H9 (cell line): Measurements from ENCODE around the gene ANKRD62. TPM values are rescaled to one million over a fixed set of nuclear protein-coding genes. Genes with fewer than 3 reads are reported as not detected.
"Not testable (repeated sequence)": the region's sequence is repeated elsewhere in the genome, so short reads cannot be mapped to it uniquely, and the experiment has no call there.

Experiments
- DNase-seq: peaks from one replicate; pipeline ENCODE4 v3.0.0-alpha.2; 2017
- H2AFZ ChIP-seq: one replicate; pipeline ENCODE4 v1.6.1; 2013; ENCODE audit warnings: mild to moderate bottlenecking, low read length, control low read depth, moderate library complexity
- H2AK5ac ChIP-seq: 2 replicates; pipeline ENCODE4 v1.6.1; 2013; ENCODE audit warnings: low read length, control low read depth, mixed read lengths; ENCODE audit not compliant: insufficient read length
- H2BK120ac ChIP-seq: one replicate; pipeline ENCODE4 v1.6.1; 2013; ENCODE audit warnings: low read depth, mild to moderate bottlenecking, low read length, control low read depth, inconsistent platforms; ENCODE audit not compliant: poor library complexity, severe bottlenecking
- H2BK12ac ChIP-seq: 2 replicates; pipeline ENCODE4 v1.6.1; 2013; ENCODE audit warnings: low read length, control low read depth, mixed read lengths, low read depth; ENCODE audit not compliant: insufficient read length
- H2BK15ac ChIP-seq: 2 replicates; pipeline ENCODE4 v1.6.1; 2013; ENCODE audit warnings: low read depth, low read length, control low read depth
- H2BK20ac ChIP-seq: one replicate; pipeline ENCODE4 v1.6.1; 2013; ENCODE audit warnings: low read depth, mild to moderate bottlenecking, low read length, control low read depth, inconsistent platforms; ENCODE audit not compliant: poor library complexity, severe bottlenecking
- H2BK5ac ChIP-seq: 2 replicates; pipeline ENCODE4 v1.6.1; 2013; ENCODE audit warnings: low read length, control low read depth, mixed read lengths; ENCODE audit not compliant: insufficient read length
- H3K14ac ChIP-seq: 2 replicates; pipeline ENCODE4 v1.6.1; 2013; ENCODE audit warnings: low read length, control low read depth; ENCODE audit not compliant: insufficient read depth
- H3K18ac ChIP-seq: 2 replicates; pipeline ENCODE4 v1.6.1; 2013; ENCODE audit warnings: low read depth, mild to moderate bottlenecking, mixed read lengths, low read length, control low read depth; ENCODE audit not compliant: insufficient read length
- H3K23ac ChIP-seq: 2 replicates; pipeline ENCODE4 v1.6.1; 2013; ENCODE audit warnings: low read length, control low read depth, mixed read lengths, low read depth; ENCODE audit not compliant: insufficient read length
- H3K23me2 ChIP-seq: 2 replicates; pipeline ENCODE4 v1.6.1; 2013; ENCODE audit warnings: low read depth, mild to moderate bottlenecking, mixed read lengths, low read length, control low read depth; ENCODE audit not compliant: insufficient read length, poor library complexity, severe bottlenecking
- H3K27ac ChIP-seq: 2 replicates; pipeline ENCODE4 v1.5.1; 2013; ENCODE audit warnings: low read length, control low read depth, mixed read lengths, low read depth; ENCODE audit not compliant: insufficient read length
- H3K27me3 ChIP-seq: 2 replicates; pipeline ENCODE4 v1.6.1; 2013; ENCODE audit warnings: low read length, control low read depth, inconsistent platforms; ENCODE audit not compliant: insufficient read depth
- H3K4ac ChIP-seq: 2 replicates; pipeline ENCODE4 v1.6.1; 2013; ENCODE audit warnings: low read depth, mild to moderate bottlenecking, control low read depth, inconsistent platforms, low read length, moderate library complexity
- H3K4me1 ChIP-seq: 2 replicates; pipeline ENCODE4 v1.6.1; 2013; ENCODE audit warnings: low read length, control low read depth, inconsistent platforms; ENCODE audit not compliant: insufficient read depth
- H3K4me2 ChIP-seq: 2 replicates; pipeline ENCODE4 v1.6.1; 2013; ENCODE audit warnings: low read length, control low read depth, mixed read lengths; ENCODE audit not compliant: insufficient read length, insufficient read depth
- H3K56ac ChIP-seq: 2 replicates; pipeline ENCODE4 v1.6.1; 2013; ENCODE audit warnings: low read depth, mild to moderate bottlenecking, mixed read lengths, low read length, control low read depth; ENCODE audit not compliant: insufficient read length
- H3K79me1 ChIP-seq: 2 replicates; pipeline ENCODE4 v1.6.1; 2013; ENCODE audit warnings: low read depth, mild to moderate bottlenecking, moderate library complexity, low read length, control low read depth, inconsistent platforms; ENCODE audit not compliant: insufficient read depth, poor library complexity, severe bottlenecking
- H3K79me2 ChIP-seq: 2 replicates; pipeline ENCODE4 v1.6.1; 2013; ENCODE audit warnings: low read length, control low read depth, inconsistent platforms; ENCODE audit not compliant: insufficient read depth
- H3K9ac ChIP-seq: 2 replicates; pipeline ENCODE4 v1.6.1; 2013; ENCODE audit warnings: low read length, control low read depth, mixed read lengths; ENCODE audit not compliant: insufficient read length; ENCODE audit errors: extremely low read depth
- H3K9me3 ChIP-seq: one replicate; pipeline ENCODE4 v1.6.1; 2013; ENCODE audit warnings: low read depth, low read length, inconsistent platforms; ENCODE audit not compliant: control insufficient read depth
- H3T11ph ChIP-seq: one replicate; pipeline ENCODE4 v1.6.1; 2013; ENCODE audit warnings: mild to moderate bottlenecking, low read length, control low read depth, inconsistent platforms
- H4K20me1 ChIP-seq: one replicate; pipeline ENCODE4 v1.6.1; 2013; ENCODE audit not compliant: control insufficient read depth, insufficient read length, insufficient read depth
- H4K5ac ChIP-seq: 2 replicates; pipeline ENCODE4 v1.6.1; 2013; ENCODE audit warnings: low read depth, mild to moderate bottlenecking, mixed read lengths, low read length, control low read depth; ENCODE audit not compliant: insufficient read length
- H4K8ac ChIP-seq: replicated peaks from 2 replicates; pipeline ENCODE4 v1.6.1; 2013; ENCODE audit warnings: low read length, control low read depth, mixed read lengths, low read depth; ENCODE audit not compliant: insufficient read length
- H4K91ac ChIP-seq: 2 replicates; pipeline ENCODE4 v1.6.1; 2013; ENCODE audit warnings: low read depth, mild to moderate bottlenecking, moderate library complexity, mixed read lengths, low read length, control low read depth; ENCODE audit not compliant: insufficient read length
- H3K27ac Mint-ChIP-seq, 3 experiments: 2 replicates in 2 of 3; 3 replicates in 1 of 3; pipeline ENCODE4 v1.8.0; 2020 to 2021; ENCODE audit warnings: mixed read lengths in 3 of 3, mild to moderate bottlenecking in 1 of 3, moderate library complexity in 1 of 3
- H3K27me3 Mint-ChIP-seq: 2 replicates; pipeline ENCODE4 v1.8.0; 2021; ENCODE audit warnings: low read depth, mild to moderate bottlenecking, moderate library complexity, mixed read lengths
- H3K36me3 Mint-ChIP-seq, 3 experiments: 2 replicates in 2 of 3; 3 replicates in 1 of 3; pipeline ENCODE4 v1.8.0; 2020 to 2021; ENCODE audit warnings: low read depth in 3 of 3, mixed read lengths in 3 of 3; ENCODE audit not compliant: insufficient read depth in 1 of 3
- H3K4me1 Mint-ChIP-seq, 2 experiments: 2 replicates each; pipeline ENCODE4 v1.8.0; 2020; ENCODE audit warnings: mixed read lengths in 2 of 2
- H3K4me3 Mint-ChIP-seq, 2 experiments: 2 replicates in 1 of 2; 3 replicates in 1 of 2; pipeline ENCODE4 v1.8.0; 2020 to 2021; ENCODE audit warnings: mild to moderate bottlenecking in 2 of 2, mixed read lengths in 2 of 2, moderate library complexity in 1 of 2
- H3K9me3 Mint-ChIP-seq, 2 experiments: 2 replicates in 1 of 2; 3 replicates in 1 of 2; pipeline ENCODE4 v1.8.0; 2020; ENCODE audit warnings: mild to moderate bottlenecking in 2 of 2, mixed read lengths in 2 of 2, moderate library complexity in 1 of 2
- WGBS: extraction: QIAGEN DNeasy Blood & Tissue Kit; methylation state at CpG from one replicate; pipeline ENCODE4 v1.1.7; 2013; ENCODE audit warnings: missing lambda C conversion rate, low lambda C conversion rate, mixed read lengths; ENCODE audit not compliant: insufficient read length; ENCODE audit errors: extremely low coverage; 5-methylcytosine and 5-hydroxymethylcytosine counted together
- total RNA-seq: library from RNA; stranded (reverse); gene quantifications from 2 replicates; pipeline ENCODE4 v1.2.1, GENCODE V29; 2021

Gene ANKRD62
- total RNA-seq, 1 experiment from 2014 or later: not detected

DNA sequence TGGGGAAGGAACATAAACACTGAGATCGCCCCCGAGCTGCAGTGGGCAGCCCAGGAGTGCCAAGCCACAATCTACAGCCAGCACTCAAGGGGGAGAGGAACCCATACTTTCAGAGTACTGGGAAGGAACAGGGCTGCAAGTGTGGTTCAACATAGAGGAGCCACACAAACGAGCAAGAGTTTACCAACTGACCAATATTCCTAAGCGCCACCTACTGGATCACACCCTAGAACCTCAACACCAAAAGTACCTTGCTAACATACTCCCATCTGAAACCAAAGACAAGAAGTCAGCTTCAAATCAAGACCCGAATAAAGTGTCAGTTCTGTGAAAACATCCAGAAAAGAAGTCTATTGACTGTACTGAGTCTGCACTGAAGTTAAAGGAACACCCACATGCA lies 55.8 kb downstream of the ANKRD62 start:
- no CpG with 5 or more reads among the region's 5 CpGs for WGBS
- DNase-seq: not testable (repeated sequence)

More for the DNA sequence above, 55.8 kb downstream of the ANKRD62 start:
- H2AK5ac ChIP-seq, H2BK20ac ChIP-seq, H3K27ac ChIP-seq, H2BK15ac ChIP-seq, H2BK120ac ChIP-seq, H3K79me2 ChIP-seq, H3K23ac ChIP-seq, H3K4me2 ChIP-seq, H3K27ac Mint-ChIP-seq, H3K36me3 Mint-ChIP-seq, H4K5ac ChIP-seq, H4K8ac ChIP-seq, H3K9me3 ChIP-seq, H2AFZ ChIP-seq, H2BK12ac ChIP-seq, H3K9me3 Mint-ChIP-seq, H3K14ac ChIP-seq, H3K27me3 Mint-ChIP-seq, H3K4ac ChIP-seq, H3K18ac ChIP-seq, H4K91ac ChIP-seq, H3K56ac ChIP-seq, H3K27me3 ChIP-seq, H3K4me1 ChIP-seq, H3K9ac ChIP-seq, H3T11ph ChIP-seq, H3K4me3 Mint-ChIP-seq, H3K23me2 ChIP-seq, H3K79me1 ChIP-seq, H2BK5ac ChIP-seq, H4K20me1 ChIP-seq: not testable (repeated sequence)
- peaks cover 0 to 10% of the 10 kb centered on the region in 2 experiments; a peak in 1 of 4 replicates for H3K4me1 Mint-ChIP-seq
